GM18861 (cell line): ENCODE results near the gene FUBP1.
"Not testable (repeated sequence)": the region's sequence is repeated elsewhere in the genome, so short reads cannot be mapped to it uniquely, and the experiment has no call there.

Experiments used
- ATAC-seq: cut with Tn5 transposase; IDR thresholded peaks from one replicate; pipeline ENCODE4 v1.9.1; 2021; ENCODE audit not compliant: unreplicated experiment

The FUBP1 gene

DNA sequence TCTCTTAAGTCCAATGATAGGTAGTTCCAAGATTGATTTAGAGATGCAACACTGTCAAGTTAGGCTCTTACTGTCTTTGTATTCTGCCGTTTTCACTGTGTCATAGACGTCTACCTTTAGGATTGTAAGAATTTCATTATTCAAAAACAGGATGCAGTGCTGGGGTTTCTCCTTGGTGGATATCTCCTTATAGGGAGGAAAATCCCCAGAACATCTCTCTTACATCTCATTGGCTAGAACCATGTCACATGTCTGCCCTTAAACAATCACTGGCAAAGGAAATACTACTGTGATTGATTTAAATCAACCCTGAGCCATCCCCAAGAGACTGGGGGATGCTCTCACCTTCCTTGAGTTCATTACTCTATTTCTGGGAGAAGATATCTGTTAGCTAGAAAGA is 10.9 kb upstream of the FUBP1 start:
- ATAC-seq: no peak

GRCh38 chr1:77987919-77988318 is 9.0 kb upstream of the FUBP1 start:
- no peak for ATAC-seq

- no peak for ATAC-seq
Observed at GRCh38 chr1:77986810-77987209, 7.9 kb upstream of the FUBP1 start.

DNA sequence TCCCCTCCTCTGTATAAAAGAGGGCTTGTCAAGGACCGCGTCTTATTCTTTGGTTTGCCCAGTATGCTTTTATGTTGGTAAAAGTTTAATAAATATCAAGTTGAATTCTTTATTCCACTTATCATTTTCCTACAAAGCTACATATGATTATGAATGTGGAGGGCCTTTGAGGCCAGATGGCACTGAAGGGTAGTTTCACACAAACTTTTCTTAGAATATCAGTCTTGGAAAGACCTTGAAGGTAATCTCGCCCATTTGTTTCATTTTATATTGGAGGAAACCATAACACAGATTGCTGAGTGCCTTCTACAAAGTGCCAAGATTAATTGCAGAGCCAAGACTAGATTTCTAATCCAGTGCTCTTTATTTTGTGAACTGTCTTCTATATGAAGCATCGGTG is 5.8 kb upstream of the FUBP1 start:
- no peak for ATAC-seq

GRCh38 chr1:77983997-77984355 is 5.1 kb upstream of the FUBP1 start:
- ATAC-seq: no peak

DNA sequence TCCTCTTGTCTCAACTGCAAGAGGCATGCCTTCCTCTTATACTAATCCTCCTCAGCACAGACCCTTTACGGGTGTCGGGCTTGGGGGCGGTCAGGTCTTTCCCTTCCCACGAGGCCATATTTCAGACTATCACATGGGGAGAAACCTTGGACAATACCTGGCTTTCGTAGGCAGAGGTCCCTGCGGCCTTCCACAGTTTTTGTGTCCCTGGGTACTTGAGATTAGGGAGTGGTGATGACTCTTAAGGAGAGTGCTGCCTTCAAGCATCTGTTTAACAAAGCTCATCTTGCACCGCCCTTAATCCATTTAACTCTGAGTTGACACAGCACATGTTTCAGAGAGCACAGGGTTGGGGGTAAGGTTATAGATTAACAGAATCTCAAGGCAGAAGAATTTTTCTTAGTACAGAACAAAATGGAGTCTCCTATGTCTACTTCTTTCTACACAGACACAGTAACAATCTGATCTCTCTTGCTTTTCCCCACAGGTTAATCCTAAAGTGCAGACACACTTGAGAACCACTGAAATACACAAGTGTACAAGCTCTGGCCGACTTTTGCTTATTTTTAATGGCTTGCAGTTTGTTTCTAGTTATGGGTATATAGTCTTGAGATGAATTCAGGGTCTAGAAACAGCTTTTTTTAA is 4.6 kb upstream of the FUBP1 start:
- ATAC-seq: not testable (repeated sequence)

DNA sequence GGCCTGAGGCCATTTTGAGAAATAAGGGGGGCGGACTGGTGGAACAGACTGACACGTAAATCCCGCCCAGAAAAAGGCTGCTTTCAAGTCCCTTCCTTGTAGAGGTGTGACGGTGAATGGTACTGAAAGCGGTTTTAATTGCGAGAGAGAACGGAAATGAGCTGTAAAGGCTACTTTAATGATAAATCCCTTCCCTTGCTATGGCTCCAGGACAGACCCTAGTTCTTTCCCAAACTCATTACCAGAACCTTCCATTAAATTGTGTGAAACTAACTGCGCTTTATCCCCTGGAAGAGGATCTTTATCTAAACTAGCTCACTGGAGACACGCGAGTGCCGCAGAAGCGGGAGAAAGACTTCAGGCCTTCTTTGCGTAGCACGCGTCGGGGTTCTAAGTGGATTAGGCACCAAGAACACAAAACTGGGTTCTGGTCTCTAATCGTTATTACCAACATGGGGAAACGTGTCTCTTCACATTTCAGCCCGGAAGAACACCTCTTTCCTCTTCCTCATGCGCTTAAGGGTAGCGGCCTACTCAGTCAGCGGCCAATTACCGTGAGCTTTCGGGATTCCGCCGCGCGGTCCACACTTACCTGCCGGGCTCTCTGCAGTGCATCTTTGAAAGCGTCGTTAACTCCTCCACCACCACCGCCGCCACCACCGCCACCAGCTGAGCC is 441 bp downstream of the FUBP1 start:
- ATAC-seq: peak; percentile 69

DNA sequence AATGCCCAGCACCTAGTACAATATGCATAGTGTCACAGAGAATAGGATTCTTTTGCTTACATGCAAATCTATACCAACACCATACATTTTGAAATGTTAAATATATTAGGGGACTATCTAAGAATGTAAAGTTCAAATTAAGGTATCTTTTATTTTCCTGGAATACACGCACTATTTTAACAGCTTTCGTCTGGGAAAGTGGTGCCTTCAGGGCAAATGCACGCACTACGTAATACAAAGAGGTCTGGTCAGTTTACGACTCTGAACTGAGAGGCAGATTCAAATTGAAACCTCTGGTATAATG is 931 bp downstream of the FUBP1 start:
- ATAC-seq: no peak

- ATAC-seq: no peak
Observed at GRCh38 chr1:77976433-77977076, 2.3 kb downstream of the FUBP1 start.

DNA sequence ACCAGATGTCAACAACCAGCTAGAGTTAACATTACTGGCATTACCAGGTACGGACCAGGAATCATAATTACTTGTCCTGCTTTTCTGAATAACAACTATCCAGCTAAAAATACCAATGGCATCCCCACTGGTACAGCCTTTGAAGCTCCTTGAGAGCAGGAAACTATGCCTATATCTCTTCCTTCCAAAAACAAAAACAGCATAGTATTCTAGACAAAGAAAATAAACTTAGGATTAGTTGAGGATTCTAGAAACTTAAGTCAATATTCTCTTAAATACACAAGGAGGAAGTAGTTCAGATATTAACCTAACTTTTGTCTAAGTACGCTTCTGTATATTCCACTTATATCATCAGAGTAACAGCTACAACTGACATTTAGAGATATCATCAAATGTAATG is 3.0 kb downstream of the FUBP1 start:
- ATAC-seq: no peak

DNA sequence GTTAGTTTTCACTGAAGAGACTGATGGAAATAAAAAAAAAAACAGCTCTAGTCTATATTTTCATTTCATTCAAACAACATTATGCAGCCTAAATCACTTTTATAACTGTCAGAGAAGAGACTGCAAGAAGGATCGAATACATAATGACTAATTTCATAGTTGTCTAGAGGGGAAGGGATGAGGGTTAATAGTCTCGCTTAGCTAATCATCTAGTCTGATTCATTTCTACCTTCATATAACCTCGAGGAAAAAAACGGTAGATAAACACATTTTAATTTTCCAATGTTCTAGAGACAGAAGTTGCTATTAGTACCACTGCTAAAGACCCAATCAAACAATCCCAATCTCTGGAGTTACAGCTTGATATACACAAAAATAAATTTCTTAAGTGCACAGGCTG is 3.5 kb downstream of the FUBP1 start:
- no peak for ATAC-seq

- ATAC-seq: no peak
Observed at GRCh38 chr1:77972080-77972479, 6.8 kb downstream of the FUBP1 start.

- no peak for ATAC-seq
Observed at GRCh38 chr1:77970192-77970591, 8.7 kb downstream of the FUBP1 start.

DNA sequence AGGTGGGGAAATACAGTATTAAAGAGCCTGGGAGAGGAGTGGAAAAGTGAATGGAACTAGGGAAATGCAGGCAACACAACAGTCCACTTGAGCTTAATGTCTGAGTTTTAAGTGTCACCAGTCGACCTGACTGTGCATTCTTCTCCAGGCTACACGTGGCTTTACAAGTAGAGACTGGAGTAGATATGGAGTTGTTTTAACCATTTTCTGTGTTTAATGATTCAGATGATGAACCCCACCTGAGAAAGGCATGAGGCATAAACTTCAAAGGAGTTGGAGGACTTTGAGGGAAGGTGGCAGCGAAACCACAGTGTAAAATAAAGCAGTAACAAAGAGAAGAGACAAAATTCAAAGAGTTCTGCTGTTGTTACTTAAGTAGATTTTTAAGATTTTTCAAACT is 12.6 kb downstream of the FUBP1 start:
- ATAC-seq: no peak

DNA sequence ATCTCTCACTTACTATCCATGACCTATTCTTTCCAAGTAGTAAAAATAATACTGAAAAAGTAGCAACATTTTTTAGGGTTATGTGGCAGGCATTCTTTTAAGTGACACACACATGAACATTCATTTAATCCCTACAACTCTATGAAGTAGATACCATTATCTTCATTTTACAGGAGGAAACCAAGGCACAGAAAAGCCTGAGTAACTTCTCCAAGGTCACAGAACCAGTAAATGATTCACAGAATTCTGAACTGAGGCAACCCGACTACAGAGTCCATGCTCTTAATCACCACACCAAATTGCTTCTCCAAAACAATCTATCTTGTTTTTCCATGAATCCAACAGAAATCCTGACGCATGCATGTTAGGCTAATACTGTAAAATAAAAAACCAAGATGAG is 17.5 kb downstream of the FUBP1 start:
- no peak for ATAC-seq

GRCh38 chr1:77958850-77959249 is 20.0 kb downstream of the FUBP1 start:
- ATAC-seq: no peak

GRCh38 chr1:77958391-77958790 is 20.5 kb downstream of the FUBP1 start:
- no peak for ATAC-seq

GRCh38 chr1:77956464-77956863 is 22.4 kb downstream of the FUBP1 start:
- ATAC-seq: no peak

DNA sequence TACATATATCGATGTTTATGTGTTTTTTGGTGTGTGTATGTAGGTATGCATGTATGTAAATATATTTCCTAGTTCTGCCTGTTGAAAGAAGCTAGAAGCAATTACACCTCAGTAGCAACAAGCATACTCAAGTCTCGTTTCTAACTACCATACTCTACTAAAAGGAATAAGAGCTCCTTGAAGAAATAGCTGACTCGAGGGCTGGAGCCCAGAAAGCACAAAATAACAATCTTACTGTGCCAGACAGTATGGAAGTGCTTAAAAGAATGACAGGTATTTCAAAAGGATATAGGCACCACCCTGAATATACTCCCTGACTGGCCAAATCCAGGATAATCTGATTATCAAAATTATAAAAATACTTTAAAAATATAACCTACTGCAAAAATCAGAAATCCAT is 23.2 kb downstream of the FUBP1 start:
- no peak for ATAC-seq

DNA sequence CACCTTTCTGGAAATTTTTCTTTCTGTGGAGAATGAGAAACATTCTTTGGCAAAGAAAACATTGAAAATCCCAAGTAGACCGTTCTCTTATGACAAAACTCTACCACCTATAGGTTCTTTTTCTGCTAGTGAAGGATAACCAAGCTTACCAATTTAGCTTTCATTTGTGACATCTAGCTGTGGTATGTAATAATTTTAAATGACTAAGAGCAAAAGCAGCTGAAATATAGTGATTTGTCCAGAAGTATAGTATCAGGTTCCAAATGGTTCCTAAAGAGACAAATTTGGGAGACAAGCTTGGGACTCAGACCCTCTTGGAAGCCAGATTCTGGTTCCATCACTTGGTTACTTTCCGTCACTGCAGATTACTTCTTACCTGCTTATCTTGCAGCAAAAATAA is 24.4 kb downstream of the FUBP1 start:
- no peak for ATAC-seq

GRCh38 chr1:77953907-77954306 is 25.0 kb downstream of the FUBP1 start:
- no peak for ATAC-seq

DNA sequence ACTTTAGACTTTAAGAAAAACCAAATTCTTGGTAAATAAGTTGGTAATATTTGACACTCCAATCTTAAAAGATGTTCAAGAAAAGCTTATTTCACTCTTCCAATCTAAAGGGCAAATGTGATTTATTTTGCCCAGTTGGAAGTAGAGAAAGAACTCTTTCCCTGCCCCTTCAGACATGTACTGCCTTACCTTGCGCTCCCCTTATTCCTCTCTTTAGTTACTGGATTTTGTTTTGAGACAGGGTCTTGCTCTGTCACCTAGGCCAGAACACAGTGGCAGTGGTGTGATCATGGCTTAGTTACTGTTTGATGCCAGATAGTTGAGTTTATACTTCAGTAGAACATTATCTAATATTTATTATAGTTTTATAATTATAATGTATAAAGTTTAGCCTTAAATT is 27.5 kb downstream of the FUBP1 start:
- ATAC-seq: no peak

DNA sequence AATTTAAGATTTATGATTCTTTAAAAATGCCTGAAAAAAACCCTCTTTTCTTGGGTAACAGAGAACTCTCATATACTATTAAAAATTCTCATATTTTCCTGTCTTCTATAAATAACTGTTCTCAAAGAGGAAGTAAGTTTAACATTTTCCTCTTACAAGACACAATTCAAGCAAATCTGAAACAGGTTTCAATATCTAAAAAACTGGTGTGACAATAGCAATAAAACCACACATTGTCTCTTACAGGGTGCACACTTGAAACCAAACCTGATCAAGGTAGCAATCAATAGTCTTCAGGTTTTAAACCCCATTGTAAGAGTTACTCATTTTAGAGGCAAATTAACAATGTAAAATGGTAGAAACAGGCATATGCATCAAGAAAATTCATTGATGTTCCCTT is 28.0 kb downstream of the FUBP1 start:
- peak; percentile 58 for ATAC-seq
